ENCODE data around the gene PEMT. TPM values are rescaled to one million over a fixed set of nuclear protein-coding genes. Genes with fewer than 3 reads are reported as not detected.

The PEMT gene
- total RNA-seq, 2 donors from 2014 or later: 15.7 to 22.1 TPM

DNA sequence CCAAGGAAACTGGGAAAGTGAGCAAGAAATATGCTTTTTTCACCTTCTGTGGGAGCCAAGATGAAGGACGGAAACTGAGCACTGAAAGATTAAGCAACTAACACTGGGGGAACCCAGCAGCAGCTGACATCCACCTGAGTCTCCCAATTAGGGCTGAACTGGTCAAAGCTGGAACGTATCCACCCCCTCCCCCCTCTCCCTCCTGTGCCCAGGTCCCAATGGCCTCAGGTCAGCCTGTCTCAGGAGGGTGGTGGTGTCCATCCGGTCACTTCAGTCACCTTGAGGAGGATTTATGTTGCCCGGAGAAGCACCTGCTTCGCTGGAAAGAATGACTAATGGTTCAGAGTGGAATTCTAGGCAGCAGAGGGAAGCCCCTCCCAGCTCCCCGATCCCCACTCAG, 10.0 kb downstream of the PEMT start:
- TF ChIP-seq, protein P1, sequence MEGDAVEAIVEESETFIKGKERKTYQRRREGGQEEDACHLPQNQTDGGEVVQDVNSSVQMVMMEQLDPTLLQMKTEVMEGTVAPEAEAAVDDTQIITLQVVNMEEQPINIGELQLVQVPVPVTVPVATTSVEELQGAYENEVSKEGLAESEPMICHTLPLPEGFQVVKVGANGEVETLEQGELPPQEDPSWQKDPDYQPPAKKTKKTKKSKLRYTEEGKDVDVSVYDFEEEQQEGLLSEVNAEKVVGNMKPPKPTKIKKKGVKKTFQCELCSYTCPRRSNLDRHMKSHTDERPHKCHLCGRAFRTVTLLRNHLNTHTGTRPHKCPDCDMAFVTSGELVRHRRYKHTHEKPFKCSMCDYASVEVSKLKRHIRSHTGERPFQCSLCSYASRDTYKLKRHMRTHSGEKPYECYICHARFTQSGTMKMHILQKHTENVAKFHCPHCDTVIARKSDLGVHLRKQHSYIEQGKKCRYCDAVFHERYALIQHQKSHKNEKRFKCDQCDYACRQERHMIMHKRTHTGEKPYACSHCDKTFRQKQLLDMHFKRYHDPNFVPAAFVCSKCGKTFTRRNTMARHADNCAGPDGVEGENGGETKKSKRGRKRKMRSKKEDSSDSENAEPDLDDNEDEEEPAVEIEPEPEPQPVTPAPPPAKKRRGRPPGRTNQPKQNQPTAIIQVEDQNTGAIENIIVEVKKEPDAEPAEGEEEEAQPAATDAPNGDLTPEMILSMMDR (IDR thresholded peaks at IDR 0.05): no peak
- Histone ChIP-seq H3K4me3 (no peak overlapping the region), H3K27me3 (replicated peaks; ENCODE audit: insufficient read depth) (no peaks in the 10 kb centered on the region), H3K4me1 (ENCODE audit: control insufficient read depth in 1 of 2, low read depth in 2 of 2) (no peaks in the 10 kb centered on the region), H3K9me3 (no peaks in the 10 kb centered on the region), H3K27ac (no peak overlapping the region), H3K36me3 (no peaks in the 10 kb centered on the region)
- ATAC-seq (ENCODE audit: insufficient number of reproducible peaks, low FRiP score, low read depth) (no peak), DNase-seq (ENCODE audit: low spot score) (no peak)

DNA sequence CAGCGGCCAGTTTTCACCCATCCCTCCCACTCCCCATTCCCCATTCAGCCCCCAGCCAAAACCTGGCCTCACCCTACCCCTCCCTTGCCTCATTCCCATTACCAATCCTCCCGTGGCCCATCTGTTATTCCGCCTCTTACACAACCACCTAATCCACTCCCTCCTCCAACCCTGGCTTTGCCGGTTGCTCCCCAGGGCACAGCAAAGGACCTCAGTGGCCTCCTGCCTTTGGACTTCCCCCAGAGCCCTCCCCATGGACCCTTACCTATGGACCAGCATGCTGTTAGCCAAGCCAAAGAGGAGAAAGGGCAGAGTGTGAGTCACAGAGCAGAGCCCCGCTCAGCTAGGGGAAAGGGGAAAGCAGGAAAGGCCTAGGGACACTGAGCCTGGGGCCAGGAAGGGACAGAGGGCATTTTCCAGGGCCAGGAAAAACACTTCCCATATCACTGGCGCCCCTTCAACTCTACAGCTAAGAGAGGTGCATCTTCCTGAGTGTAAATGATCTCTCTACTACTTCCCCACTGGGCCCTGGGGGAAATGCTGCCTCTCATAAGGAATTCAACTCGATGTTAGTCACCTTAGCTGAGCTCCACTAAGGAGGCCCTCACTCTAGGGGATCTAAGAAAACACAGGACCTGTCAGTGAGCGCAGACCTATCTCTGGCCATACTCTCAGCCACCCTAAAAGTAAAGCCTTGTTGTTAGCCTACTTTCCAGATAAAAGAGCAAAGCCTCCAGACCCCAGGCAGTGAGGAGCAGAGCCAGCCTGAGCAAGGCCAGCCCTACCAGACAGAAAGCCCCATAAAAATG, 10.6 kb downstream of the PEMT start:
- Histone ChIP-seq H3K36me3 (no peaks in the 10 kb centered on the region), H3K27ac (no peak overlapping the region), H3K27me3 (replicated peaks; ENCODE audit: insufficient read depth) (no peaks in the 10 kb centered on the region), H3K9me3 (no peaks in the 10 kb centered on the region), H3K4me3 (no peak overlapping the region), H3K4me1 (ENCODE audit: control insufficient read depth in 1 of 2, low read depth in 2 of 2) (no peaks in the 10 kb centered on the region)
- no peak for DNase-seq (ENCODE audit: low spot score)
- no peak for ATAC-seq (ENCODE audit: insufficient number of reproducible peaks, low FRiP score, low read depth)
- TF ChIP-seq, protein P1 (IDR thresholded peaks at IDR 0.05): no peak

DNA sequence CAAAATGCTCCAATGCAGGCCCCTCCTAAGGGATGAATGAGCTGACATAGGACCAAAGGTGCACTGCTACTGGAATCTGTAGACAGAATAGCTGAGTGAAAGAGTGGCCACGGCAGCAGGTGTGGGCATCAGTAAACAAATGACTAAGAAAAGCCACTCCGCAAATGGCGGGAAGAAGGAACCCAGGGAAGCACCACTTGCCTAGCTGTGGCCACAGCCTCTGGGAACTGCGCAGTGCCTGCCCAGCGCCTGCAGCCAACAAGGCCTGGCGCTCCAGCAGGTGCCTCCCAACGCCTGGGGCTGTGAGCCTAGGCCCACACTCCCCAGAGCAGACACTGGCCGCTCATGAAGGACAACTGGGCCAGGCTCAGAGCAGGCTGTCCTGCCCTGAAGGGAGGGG, 11.8 kb downstream of the PEMT start:
- no peaks in the 10 kb centered on the region for H3K36me3 ChIP-seq
- H3K27me3 ChIP-seq (replicated peaks; ENCODE audit: insufficient read depth): no peaks in the 10 kb centered on the region
- no peak for DNase-seq (ENCODE audit: low spot score)
- H3K27ac ChIP-seq: no peak overlapping the region
- H3K4me3 ChIP-seq: no peak overlapping the region
- TF ChIP-seq, protein P1 (IDR thresholded peaks at IDR 0.05): no peak
- H3K4me1 ChIP-seq (ENCODE audit: control insufficient read depth in 1 of 2, low read depth in 2 of 2): no peaks in the 10 kb centered on the region
- H3K9me3 ChIP-seq: no peaks in the 10 kb centered on the region
- no peak for ATAC-seq (ENCODE audit: insufficient number of reproducible peaks, low FRiP score, low read depth)

DNA sequence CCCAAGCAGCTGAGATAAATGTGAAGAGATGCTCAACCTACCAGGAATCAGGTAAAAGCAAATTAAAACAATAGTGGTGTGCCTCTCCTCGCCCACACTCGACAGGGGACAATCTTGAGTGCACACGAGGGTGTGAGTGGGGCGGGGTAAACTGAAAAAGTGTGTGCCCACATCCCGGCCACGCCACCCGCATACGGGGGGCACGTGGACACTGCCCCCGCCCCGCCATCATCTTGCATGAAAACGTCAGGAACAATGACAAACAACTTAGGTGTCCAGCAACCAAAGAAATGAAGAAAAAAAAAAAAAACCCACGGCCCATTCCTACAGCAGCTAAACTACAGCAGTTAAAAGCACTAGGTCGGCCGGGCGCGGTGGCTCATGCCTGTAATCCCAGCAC, 14.1 kb downstream of the PEMT start:
- Histone ChIP-seq H3K27ac (no peak overlapping the region), H3K27me3 (replicated peaks; ENCODE audit: insufficient read depth) (no peaks in the 10 kb centered on the region)

DNA sequence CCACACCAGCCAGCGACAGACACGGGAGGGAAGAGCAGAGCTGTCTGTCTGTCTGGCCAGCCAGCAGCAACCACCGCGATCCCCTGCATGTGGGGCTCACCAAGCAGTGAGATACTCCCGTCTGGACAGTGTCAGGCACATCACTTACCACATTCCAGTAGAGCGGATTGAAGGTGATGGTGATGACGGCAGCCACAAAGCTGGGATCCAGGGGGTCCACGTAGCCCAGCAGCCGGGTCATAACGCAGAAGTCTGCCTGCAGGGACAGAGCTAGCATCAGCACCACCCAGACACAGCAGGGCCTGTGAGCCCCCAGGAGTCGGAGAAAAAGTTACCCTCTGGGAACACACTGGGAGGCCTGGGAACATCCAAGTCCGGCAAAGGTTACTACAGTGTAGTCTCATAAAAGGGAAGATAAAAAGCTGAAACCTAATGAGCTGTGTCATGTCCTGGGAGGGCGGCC, 14.7 kb downstream of the PEMT start:
- no peaks in the 10 kb centered on the region for H3K27me3 ChIP-seq (replicated peaks; ENCODE audit: insufficient read depth)
- no peaks in the 10 kb centered on the region for H3K36me3 ChIP-seq
- TF ChIP-seq, protein P1 (IDR thresholded peaks at IDR 0.05): no peak
- ATAC-seq (ENCODE audit: insufficient number of reproducible peaks, low FRiP score, low read depth): no peak
- no peak for DNase-seq (ENCODE audit: low spot score)
- H3K4me3 ChIP-seq: no peak overlapping the region
- H3K27ac ChIP-seq: no peak overlapping the region
- no peaks in the 10 kb centered on the region for H3K4me1 ChIP-seq (ENCODE audit: control insufficient read depth in 1 of 2, low read depth in 2 of 2)
- no peaks in the 10 kb centered on the region for H3K9me3 ChIP-seq

More for the DNA sequence above, 14.1 kb downstream of the PEMT start:
- H3K4me1 ChIP-seq (ENCODE audit: control insufficient read depth in 1 of 2, low read depth in 2 of 2): no peaks in the 10 kb centered on the region
- TF ChIP-seq, protein P1 (IDR thresholded peaks at IDR 0.05): no peak
- no peak for ATAC-seq (ENCODE audit: insufficient number of reproducible peaks, low FRiP score, low read depth)
- DNase-seq (ENCODE audit: low spot score): no peak
- no peaks in the 10 kb centered on the region for H3K36me3 ChIP-seq
- H3K4me3 ChIP-seq: no peak overlapping the region
- H3K9me3 ChIP-seq: no peaks in the 10 kb centered on the region
